Keratinocyte (primary cell): Measurements from ENCODE around the gene VPS8. TPM values are rescaled to one million over a fixed set of nuclear protein-coding genes. Genes with fewer than 3 reads are reported as not detected.

Source experiments
- DNase-seq: peaks from one replicate; pipeline ENCODE4 v3.0.0-alpha.2; 2011; ENCODE audit warnings: low read depth, missing footprints, low spot score
- FAIRE-seq: peaks from 2 replicates; lab custom pipeline; 2011; peaks lifted over from hg19 to GRCh38; lab: Jason Lieb, UNC
- H2AFZ ChIP-seq: 2 replicates; pipeline ENCODE4 v1.6.0; 2012; ENCODE audit warnings: low read length, control low read depth, inconsistent platforms; ENCODE audit not compliant: control insufficient read depth
- H3K27ac ChIP-seq: 2 replicates; pipeline ENCODE4 v1.5.1; 2011; ENCODE audit warnings: low read length; ENCODE audit not compliant: control insufficient read depth, insufficient read depth
- H3K27me3 ChIP-seq: 3 replicates; pipeline ENCODE4 v1.6.0; 2011; ENCODE audit warnings: low read length; ENCODE audit not compliant: control insufficient read depth, insufficient read depth; ENCODE audit errors: extremely low read depth
- H3K36me3 ChIP-seq, 2 experiments: 2 replicates in 1 of 2; 3 replicates in 1 of 2; pipeline ENCODE4 v1.5.1; 2011; ENCODE audit warnings: low read length in 2 of 2, mild to moderate bottlenecking in 1 of 2; ENCODE audit not compliant: control insufficient read depth in 2 of 2, insufficient read depth in 2 of 2; ENCODE audit errors: extremely low read depth in 1 of 2
- H3K4me1 ChIP-seq: 3 replicates; pipeline ENCODE4 v1.5.1; 2011; ENCODE audit warnings: low read length; ENCODE audit not compliant: control insufficient read depth, insufficient read depth; ENCODE audit errors: extremely low read depth
- H3K4me2 ChIP-seq: 3 replicates; pipeline ENCODE4 v1.6.0; 2011; ENCODE audit warnings: low read depth, low read length; ENCODE audit not compliant: control insufficient read depth, insufficient read depth; ENCODE audit errors: extremely low read depth
- H3K4me3 ChIP-seq, 3 experiments: fragments of 200-600 bp in 1 of 3; sonication (generic) in 1 of 3; 2 replicates in 2 of 3; 3 replicates in 1 of 3; pipeline ENCODE4 v1.5.1; 2011 to 2016; ENCODE audit warnings: low read length in 3 of 3, mild to moderate bottlenecking in 3 of 3, control low read depth in 2 of 3, inconsistent platforms in 1 of 3, low read depth in 1 of 3, mixed read lengths in 1 of 3, mixed run types in 1 of 3, moderate library complexity in 1 of 3; ENCODE audit not compliant: control insufficient read depth in 2 of 3, insufficient read depth in 2 of 3; ENCODE audit errors: extremely low read depth in 1 of 3
- H3K79me2 ChIP-seq: 2 replicates; pipeline ENCODE4 v1.6.0; 2012; ENCODE audit warnings: low read length; ENCODE audit not compliant: control insufficient read depth, insufficient read depth
- H3K9ac ChIP-seq: 3 replicates; pipeline ENCODE4 v1.6.0; 2011; ENCODE audit warnings: low read length; ENCODE audit not compliant: control insufficient read depth, insufficient read depth; ENCODE audit errors: extremely low read depth
- H3K9me1 ChIP-seq: 3 replicates; pipeline ENCODE4 v1.6.0; 2011; ENCODE audit warnings: low read length; ENCODE audit not compliant: control insufficient read depth, insufficient read depth; ENCODE audit errors: extremely low read depth
- H3K9me3 ChIP-seq: 2 replicates; pipeline ENCODE4 v1.5.1; 2012; ENCODE audit warnings: low read depth, low read length; ENCODE audit not compliant: control insufficient read depth
- H4K20me1 ChIP-seq: 3 replicates; pipeline ENCODE4 v1.6.0; 2011; ENCODE audit warnings: low read length; ENCODE audit not compliant: control insufficient read depth, insufficient read depth; ENCODE audit errors: extremely low read depth
- CTCF ChIP-seq, 3 experiments: IDR thresholded peaks in 1 of 3; conservative IDR thresholded peaks in 1 of 3; optimal IDR thresholded peaks in 1 of 3; 2 replicates in 2 of 3; 3 replicates in 1 of 3; pipeline versions ENCODE3 to v1.5.1; 2011; ENCODE audit warnings: low read length in 3 of 3, mild to moderate bottlenecking in 3 of 3, moderate library complexity in 2 of 3, control low read depth in 1 of 3, inconsistent platforms in 1 of 3; ENCODE audit not compliant: insufficient read depth in 2 of 3; ENCODE audit errors: extremely low read depth in 1 of 3
- EZH2 ChIP-seq: IDR thresholded peaks from one replicate; pipeline ENCODE4 v1.6.1; 2012; ENCODE audit warnings: inconsistent platforms, mild to moderate bottlenecking, low read length, moderate library complexity
- dilution Hi-C: fragments of 300-500 bp; cut with MboI; formaldehyde crosslinking; loops from one replicate; pipeline ENCODE4 v1.7.0; 2020; ENCODE audit warnings: low sequenced_read_pairs; ENCODE audit not compliant: extremely low pct_ligation_motif_present
- polyA plus RNA-seq, 5 experiments: library from polyadenylated mRNA; depleted of rRNA in 3 of 5; stranded (reverse) in 3 of 5; stranded (forward) in 1 of 5; unstranded in 1 of 5; fragments of >200 nt; gene quantifications; 1 replicate in 1 of 5; 2 replicates in 3 of 5; 3 replicates in 1 of 5; pipeline versions ENCODE4 v1.2.1 to v1.2.3, GENCODE V29; 2011 to 2012; ENCODE audit warnings: missing spikeins in 2 of 5, low read depth in 1 of 5, low replicate concordance in 1 of 5

VPS8 gene
- polyA plus RNA-seq, 1 donor (not counting 4 experiments of a cell fraction or from before 2014, with no cell fraction given), result 28.4 TPM

- H3K9ac ChIP-seq, result no peak overlapping the region
- no peaks in the 10 kb centered on the region for H3K9me3 ChIP-seq
- TF ChIP-seq CTCF (optimal IDR thresholded peaks at IDR 0.05 in 1 of 3, IDR thresholded peaks at IDR 0.05 in 1 of 3, conservative IDR thresholded peaks at IDR 0.05 in 1 of 3; ENCODE audit: extremely low read depth in 1 of 3, insufficient read depth in 2 of 3, low read length in 3 of 3) (no peak), EZH2 (no peak)
- H3K4me2 ChIP-seq, result no peak overlapping the region
- H3K4me1 ChIP-seq, result no peaks in the 10 kb centered on the region
- H3K27ac ChIP-seq, result no peak overlapping the region
- H3K4me3 ChIP-seq, result no peak overlapping the region
- H3K9me1 ChIP-seq, result no peaks in the 10 kb centered on the region
- no peak overlapping the region for H2AFZ ChIP-seq
- DNase-seq, result no peak
- no peaks in the 10 kb centered on the region for H3K79me2 ChIP-seq
- no peak for FAIRE-seq
- no peaks in the 10 kb centered on the region for H4K20me1 ChIP-seq
- no peaks in the 10 kb centered on the region for H3K27me3 ChIP-seq
- H3K36me3 ChIP-seq, result peaks cover 4 to 8% of the 10 kb centered on the region in 2 experiments
- dilution Hi-C loops, result no loop called here
These were observed 132.3 kb downstream of the VPS8 start for GRCh38 chr3:184944241-184944640.

DNA sequence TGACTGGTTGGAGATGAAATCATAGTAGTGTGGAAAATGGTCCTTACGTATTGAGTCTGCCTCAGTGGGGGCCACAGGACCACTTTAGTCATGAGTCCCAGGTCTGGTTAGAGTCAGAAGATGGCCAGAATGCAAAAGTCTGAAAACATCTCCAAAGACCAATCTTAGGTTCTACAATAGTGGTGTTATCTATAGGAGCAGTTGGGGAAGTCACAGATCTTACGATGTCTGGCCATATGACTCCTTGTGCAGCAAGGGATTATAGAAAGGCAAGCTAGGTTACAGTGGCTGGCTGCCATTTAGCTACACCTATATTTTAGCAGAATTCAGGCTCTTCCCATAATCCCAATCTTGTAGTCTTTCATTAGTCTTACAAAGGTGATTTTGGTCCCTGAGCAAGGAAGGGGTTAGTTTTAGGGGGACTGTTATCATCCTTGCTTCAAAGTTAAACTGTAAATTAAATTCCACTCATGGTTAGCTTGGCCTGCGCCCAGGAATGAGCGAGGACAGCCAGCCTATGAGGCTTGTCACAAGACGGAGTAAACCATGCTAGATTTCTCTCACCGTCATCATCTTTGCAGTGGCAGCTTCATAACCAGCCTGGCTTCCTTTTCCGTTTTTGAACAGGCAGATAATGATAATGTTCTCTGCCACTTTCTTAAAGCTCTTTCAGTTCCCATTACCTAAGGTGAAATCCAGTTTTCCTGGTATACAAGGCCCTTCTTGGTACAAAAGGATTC, 134.1 kb downstream of the VPS8 start:
- no peaks in the 10 kb centered on the region for H3K79me2 ChIP-seq
- no peak overlapping the region for H3K4me3 ChIP-seq
- H4K20me1 ChIP-seq, result no peaks in the 10 kb centered on the region
- no peaks in the 10 kb centered on the region for H3K4me1 ChIP-seq
- no peak for FAIRE-seq
- no peak for TF ChIP-seq CTCF (optimal IDR thresholded peaks at IDR 0.05 in 1 of 3, IDR thresholded peaks at IDR 0.05 in 1 of 3, conservative IDR thresholded peaks at IDR 0.05 in 1 of 3; ENCODE audit: extremely low read depth in 1 of 3, insufficient read depth in 2 of 3, low read length in 3 of 3)
- TF ChIP-seq EZH2, result no peak
- no peaks in the 10 kb centered on the region for H3K27me3 ChIP-seq
- dilution Hi-C loops, result no loop called here
- no peaks in the 10 kb centered on the region for H3K9me3 ChIP-seq
- no peak overlapping the region for H3K27ac ChIP-seq
- H2AFZ ChIP-seq, result no peak overlapping the region
- peaks cover 4 to 5% of the 10 kb centered on the region in 2 experiments for H3K36me3 ChIP-seq
- H3K9ac ChIP-seq, result no peak overlapping the region
- no peak for DNase-seq
- H3K4me2 ChIP-seq, result no peak overlapping the region
- no peaks in the 10 kb centered on the region for H3K9me1 ChIP-seq
